OCI-LY3 (cell line): ENCODE results near the gene TRIM7.
A peak's percentile ranks its signal among the peaks of the same experiment; 100 is the strongest.
"Not testable (repeated sequence)": the region's sequence is repeated elsewhere in the genome, so short reads cannot be mapped to it uniquely, and the experiment has no call there.

ENCODE experiments used
- H2AFZ ChIP-seq: fragments of 200-600, 300-600 bp; shearing (Covaris generic); 2 replicates; pipeline ENCODE4 v1.6.0; 2014; ENCODE audit warnings: antibody characterized with exemption, low read depth, low read length
- H3K27ac ChIP-seq: fragments of 200-600, 300-600 bp; sonication (generic); 2 replicates; pipeline ENCODE4 v1.5.1; 2014; ENCODE audit warnings: mild to moderate bottlenecking, low read length, moderate library complexity, mixed read lengths
- H3K27me3 ChIP-seq: fragments of 200-600, 300-600 bp; sonication (generic); 2 replicates; pipeline ENCODE4 v1.6.1; 2014; ENCODE audit warnings: low read depth, low read length, mixed read lengths
- H3K36me3 ChIP-seq: fragments of 200-600, 300-600 bp; sonication (generic); replicated peaks from 2 replicates; pipeline ENCODE3; 2014; ENCODE audit warnings: low read depth, low read length, mixed read lengths
- H3K4me1 ChIP-seq: fragments of 300-600, 200-600 bp; sonication (generic); 2 replicates; pipeline ENCODE4 v1.6.1; 2014; ENCODE audit warnings: low read length, mixed read lengths
- H3K4me2 ChIP-seq: fragments of 200-600, 300-600 bp; sonication (generic); 2 replicates; pipeline ENCODE4 v1.6.1; 2014; ENCODE audit warnings: low read length, mixed read lengths
- H3K4me3 ChIP-seq: fragments of 300-600, 200-600 bp; sonication (generic); 2 replicates; pipeline ENCODE4 v1.5.1; 2014; ENCODE audit warnings: antibody characterized with exemption, mild to moderate bottlenecking, low read length, moderate library complexity
- H3K79me2 ChIP-seq: fragments of 300-600, 200-600 bp; shearing (Covaris generic); 2 replicates; pipeline ENCODE4 v1.6.1; 2014; ENCODE audit warnings: mild to moderate bottlenecking, low read length, mixed read lengths
- H3K9ac ChIP-seq: fragments of 300-600, 200-600 bp; shearing (Covaris generic); 2 replicates; pipeline ENCODE4 v1.6.0; 2014; ENCODE audit warnings: mild to moderate bottlenecking, low read length, moderate library complexity
- H3K9me3 ChIP-seq: fragments of 200-600, 300-600 bp; shearing (Covaris generic); 2 replicates; pipeline ENCODE4 v1.6.1; 2014; ENCODE audit warnings: low read length, mixed read lengths; ENCODE audit not compliant: insufficient read depth
- H4K20me1 ChIP-seq: fragments of 200-600, 300-600 bp; sonication (generic); 2 replicates; pipeline ENCODE4 v1.6.1; 2016; ENCODE audit warnings: low read length, mixed read lengths; ENCODE audit not compliant: insufficient read depth
- EZH2phosphoT487 ChIP-seq: fragments of 200-600 bp; shearing (Covaris generic); IDR thresholded peaks from 2 replicates; pipeline ENCODE4 v1.6.1; 2018; ENCODE audit warnings: antibody characterized with exemption, mixed run types, low read depth
- TF ChIP-seq, protein P1 (sequence below): fragments of 200-600, 300-600 bp; sonication (generic); IDR thresholded peaks from 2 replicates; pipeline ENCODE4 v1.5.1; 2014; ENCODE audit warnings: antibody characterized with exemption, low read length, low read depth

TRIM7 gene

DNA sequence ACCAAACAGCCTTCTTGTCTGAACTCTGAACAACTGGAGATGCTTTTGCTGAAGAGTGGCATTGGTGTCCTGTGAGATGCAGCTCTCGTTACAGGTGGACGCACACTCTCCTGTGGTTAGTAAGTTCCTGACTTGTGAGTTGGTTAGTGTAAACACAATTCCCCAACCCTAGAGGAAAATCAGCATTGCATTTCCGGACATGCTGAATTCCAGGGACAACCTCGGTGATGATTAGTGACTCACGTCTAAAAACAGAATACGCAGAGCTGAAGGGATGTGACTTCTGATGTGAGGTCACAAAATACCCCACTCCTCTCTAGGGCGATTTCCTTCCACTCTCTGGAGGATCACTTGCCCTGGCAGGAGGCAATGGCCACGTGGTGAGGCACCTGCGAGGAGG, 52.6 kb downstream of the TRIM7 start:
- peaks cover 44% of the 10 kb centered on the region for H3K4me1 ChIP-seq
- H3K9ac ChIP-seq: no peak overlapping the region
- no peak overlapping the region for H3K4me3 ChIP-seq
- no peak overlapping the region for H3K4me2 ChIP-seq
- H4K20me1 ChIP-seq: no peaks in the 10 kb centered on the region
- no peaks in the 10 kb centered on the region for H3K9me3 ChIP-seq
- TF ChIP-seq EZH2phosphoT487: no peak
- TF ChIP-seq, protein P1, sequence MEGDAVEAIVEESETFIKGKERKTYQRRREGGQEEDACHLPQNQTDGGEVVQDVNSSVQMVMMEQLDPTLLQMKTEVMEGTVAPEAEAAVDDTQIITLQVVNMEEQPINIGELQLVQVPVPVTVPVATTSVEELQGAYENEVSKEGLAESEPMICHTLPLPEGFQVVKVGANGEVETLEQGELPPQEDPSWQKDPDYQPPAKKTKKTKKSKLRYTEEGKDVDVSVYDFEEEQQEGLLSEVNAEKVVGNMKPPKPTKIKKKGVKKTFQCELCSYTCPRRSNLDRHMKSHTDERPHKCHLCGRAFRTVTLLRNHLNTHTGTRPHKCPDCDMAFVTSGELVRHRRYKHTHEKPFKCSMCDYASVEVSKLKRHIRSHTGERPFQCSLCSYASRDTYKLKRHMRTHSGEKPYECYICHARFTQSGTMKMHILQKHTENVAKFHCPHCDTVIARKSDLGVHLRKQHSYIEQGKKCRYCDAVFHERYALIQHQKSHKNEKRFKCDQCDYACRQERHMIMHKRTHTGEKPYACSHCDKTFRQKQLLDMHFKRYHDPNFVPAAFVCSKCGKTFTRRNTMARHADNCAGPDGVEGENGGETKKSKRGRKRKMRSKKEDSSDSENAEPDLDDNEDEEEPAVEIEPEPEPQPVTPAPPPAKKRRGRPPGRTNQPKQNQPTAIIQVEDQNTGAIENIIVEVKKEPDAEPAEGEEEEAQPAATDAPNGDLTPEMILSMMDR: no peak
- H3K36me3 ChIP-seq: no peaks in the 10 kb centered on the region
- H3K27me3 ChIP-seq: no peaks in the 10 kb centered on the region
- no peak overlapping the region for H2AFZ ChIP-seq
- H3K79me2 ChIP-seq: no peaks in the 10 kb centered on the region
- no peak overlapping the region for H3K27ac ChIP-seq

GRCh38 chr5:181151146-181151545, 53.9 kb downstream of the TRIM7 start:
- TF ChIP-seq, protein P1: peak; percentile 26
- TF ChIP-seq EZH2phosphoT487: no peak
- H3K79me2 ChIP-seq: no peaks in the 10 kb centered on the region
- H3K36me3 ChIP-seq: no peaks in the 10 kb centered on the region
- H3K27me3 ChIP-seq: no peaks in the 10 kb centered on the region
- no peak overlapping the region for H2AFZ ChIP-seq
- no peaks in the 10 kb centered on the region for H4K20me1 ChIP-seq
- peak overlapping the region; percentile 48 for H3K4me3 ChIP-seq
- H3K4me2 ChIP-seq: peak overlapping the region; percentile 68
- no peak overlapping the region for H3K27ac ChIP-seq
- no peaks in the 10 kb centered on the region for H3K9me3 ChIP-seq
- H3K9ac ChIP-seq: peak overlapping the region; percentile 38; the same call in 1 of the 2 replicates
- peaks cover 34% of the 10 kb centered on the region for H3K4me1 ChIP-seq

DNA sequence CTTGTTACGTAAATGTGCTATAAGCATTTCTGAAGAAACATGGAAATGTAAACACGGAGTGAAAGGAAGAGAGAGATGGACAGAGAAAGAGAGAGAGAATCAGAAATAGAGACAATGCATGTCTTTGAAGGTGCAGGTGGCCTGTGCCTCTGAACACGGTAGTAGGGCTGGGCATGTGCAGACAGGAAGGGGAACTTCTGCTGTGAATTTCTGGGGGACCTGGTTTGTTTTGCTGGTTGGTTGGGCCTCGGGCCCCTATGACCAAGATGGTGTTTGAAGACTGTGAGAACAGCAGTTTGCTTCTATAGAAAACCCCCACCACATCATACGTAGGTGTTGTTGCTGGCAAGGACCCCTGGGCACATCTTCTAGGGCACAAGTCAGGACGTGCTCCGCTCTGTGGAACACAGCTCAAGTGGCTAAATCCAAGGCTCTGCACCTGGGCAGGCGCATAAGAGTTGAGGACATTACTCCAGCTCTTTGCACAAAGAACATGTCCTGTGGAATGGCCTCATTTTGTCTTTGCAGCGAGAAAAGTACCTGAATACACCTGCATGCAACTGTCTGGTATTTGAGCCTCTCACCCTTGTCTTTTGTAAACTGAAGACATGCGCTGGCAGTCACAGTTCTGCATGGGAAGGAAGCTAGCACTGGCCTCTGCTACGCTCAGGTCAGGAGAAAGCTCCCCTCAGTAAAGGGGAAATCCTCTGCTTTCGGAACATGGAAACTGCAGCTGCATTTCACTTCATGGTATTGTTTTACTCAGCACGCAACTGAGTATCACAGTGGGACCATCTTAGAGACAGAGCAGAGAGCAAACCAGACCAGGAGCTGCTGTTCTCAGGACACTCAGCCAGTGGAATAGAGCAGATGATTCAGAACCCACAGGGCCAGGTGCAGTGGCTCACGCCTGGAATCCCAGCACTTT, 54.9 kb downstream of the TRIM7 start:
- H3K27me3 ChIP-seq: no peaks in the 10 kb centered on the region
- no peaks in the 10 kb centered on the region for H4K20me1 ChIP-seq
- peak overlapping the region; percentile 38 for H3K9ac ChIP-seq
- TF ChIP-seq EZH2phosphoT487: no peak
- TF ChIP-seq, protein P1: no peak
- H3K9me3 ChIP-seq: peaks cover 6% of the 10 kb centered on the region; the same call in 1 of the 2 replicates
- no peaks in the 10 kb centered on the region for H3K79me2 ChIP-seq
- H3K4me1 ChIP-seq: peaks cover 32% of the 10 kb centered on the region
- H3K4me2 ChIP-seq: peak overlapping the region; percentile 68
- H3K27ac ChIP-seq: peak overlapping the region; percentile 37
- H2AFZ ChIP-seq: no peak overlapping the region
- H3K4me3 ChIP-seq: peak overlapping the region; percentile 48
- H3K36me3 ChIP-seq: no peaks in the 10 kb centered on the region

- TF ChIP-seq EZH2phosphoT487: no peak
- Histone ChIP-seq H3K9ac (no peak overlapping the region), H3K4me2 (peak overlapping the region; percentile 68), H2AFZ (no peak overlapping the region), H3K4me3 (no peak overlapping the region), H3K27ac (no peak overlapping the region), H3K4me1 (peaks cover 32% of the 10 kb centered on the region), H3K9me3 (peaks cover 9% of the 10 kb centered on the region; the same call in 1 of the 2 replicates), H3K36me3 (no peaks in the 10 kb centered on the region), H3K79me2 (no peaks in the 10 kb centered on the region), H3K27me3 (no peaks in the 10 kb centered on the region), H4K20me1 (no peaks in the 10 kb centered on the region)
Measured at GRCh38 chr5:181149355-181149754, 55.6 kb downstream of the TRIM7 start.

GRCh38 chr5:181146927-181147636, 57.9 kb downstream of the TRIM7 start, which contains the start of gene OR2V2:
TSS of gene OR2V2 (plus strand) at chr5:181147586. CDS start at chr5:181154943, 7,357 bp downstream.
- not testable (repeated sequence) for H3K4me3 ChIP-seq, H4K20me1 ChIP-seq, H3K4me2 ChIP-seq, H3K36me3 ChIP-seq, H3K79me2 ChIP-seq, H3K9ac ChIP-seq, H3K27ac ChIP-seq, H2AFZ ChIP-seq, H3K27me3 ChIP-seq
- Histone ChIP-seq H3K4me1 (peaks cover 36% of the 10 kb centered on the region), H3K9me3 (peaks cover 14% of the 10 kb centered on the region)
